ENCODE results near the gene FAM234A.
"Not testable (repeated sequence)": the region's sequence is repeated elsewhere in the genome, so short reads cannot be mapped to it uniquely, and the experiment has no call there.

Gene FAM234A

DNA sequence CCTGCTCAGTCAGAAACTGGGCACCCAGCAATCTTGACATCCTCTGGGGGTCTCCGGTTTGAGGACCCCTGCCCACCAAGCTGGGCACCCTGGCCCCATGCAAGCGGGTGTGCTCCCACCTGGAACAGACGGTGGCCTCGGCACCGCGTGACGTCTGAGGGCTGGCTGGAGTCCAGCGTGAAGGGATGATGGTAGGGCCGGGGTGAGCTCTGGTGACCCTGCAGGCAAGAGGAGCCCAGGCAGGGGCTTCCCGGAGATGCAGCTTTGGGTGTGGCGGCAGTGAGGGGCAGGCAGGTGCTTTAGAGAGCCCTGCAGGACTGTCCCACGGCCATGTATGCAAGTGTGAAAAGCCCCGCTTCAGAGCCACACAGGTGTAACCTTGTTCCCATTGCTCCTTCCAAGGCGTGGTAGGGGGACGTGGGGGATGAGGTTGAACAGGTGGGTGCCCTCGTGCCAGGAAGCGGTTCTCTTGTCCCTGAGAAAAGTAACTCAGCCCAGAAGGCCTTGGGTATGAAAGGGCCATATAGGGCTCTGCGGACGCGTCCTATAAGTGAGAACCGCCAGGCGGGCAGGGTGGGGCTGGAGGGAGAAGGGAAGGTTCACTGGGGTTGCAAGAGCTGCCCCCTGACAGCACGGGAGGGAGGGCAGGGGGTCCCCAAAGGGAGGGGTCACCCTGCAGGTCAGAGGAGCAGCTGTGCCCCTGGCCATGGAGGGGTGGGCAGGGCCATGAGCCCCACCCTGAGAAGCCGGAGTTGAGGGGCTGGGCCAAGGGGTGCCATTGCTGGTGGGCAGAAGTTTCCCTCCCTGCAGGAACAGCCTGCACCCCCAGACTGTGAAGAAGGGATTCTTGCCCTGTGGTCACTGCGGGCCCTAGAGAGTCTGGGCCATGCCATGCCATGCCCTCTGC lies 31.9 kb downstream of the FAM234A start:
- no peak for DNase-seq

DNA sequence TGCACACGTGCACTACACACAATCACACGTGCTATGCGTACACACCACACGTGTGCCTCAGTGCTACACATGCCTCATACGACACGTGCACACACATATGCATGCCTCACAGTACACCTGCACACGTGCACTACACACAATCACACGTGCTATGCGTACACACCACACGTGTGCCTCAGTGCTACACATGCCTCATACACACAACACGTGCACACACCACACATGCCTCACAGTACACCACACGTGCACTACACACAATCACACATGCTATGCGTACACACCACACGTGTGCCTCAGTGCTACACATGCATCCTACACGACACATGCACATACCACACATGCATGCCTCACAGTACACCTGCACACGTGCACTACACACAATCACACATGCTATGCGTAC lies 32.9 kb downstream of the FAM234A start:
- not testable (repeated sequence) for DNase-seq

DNA sequence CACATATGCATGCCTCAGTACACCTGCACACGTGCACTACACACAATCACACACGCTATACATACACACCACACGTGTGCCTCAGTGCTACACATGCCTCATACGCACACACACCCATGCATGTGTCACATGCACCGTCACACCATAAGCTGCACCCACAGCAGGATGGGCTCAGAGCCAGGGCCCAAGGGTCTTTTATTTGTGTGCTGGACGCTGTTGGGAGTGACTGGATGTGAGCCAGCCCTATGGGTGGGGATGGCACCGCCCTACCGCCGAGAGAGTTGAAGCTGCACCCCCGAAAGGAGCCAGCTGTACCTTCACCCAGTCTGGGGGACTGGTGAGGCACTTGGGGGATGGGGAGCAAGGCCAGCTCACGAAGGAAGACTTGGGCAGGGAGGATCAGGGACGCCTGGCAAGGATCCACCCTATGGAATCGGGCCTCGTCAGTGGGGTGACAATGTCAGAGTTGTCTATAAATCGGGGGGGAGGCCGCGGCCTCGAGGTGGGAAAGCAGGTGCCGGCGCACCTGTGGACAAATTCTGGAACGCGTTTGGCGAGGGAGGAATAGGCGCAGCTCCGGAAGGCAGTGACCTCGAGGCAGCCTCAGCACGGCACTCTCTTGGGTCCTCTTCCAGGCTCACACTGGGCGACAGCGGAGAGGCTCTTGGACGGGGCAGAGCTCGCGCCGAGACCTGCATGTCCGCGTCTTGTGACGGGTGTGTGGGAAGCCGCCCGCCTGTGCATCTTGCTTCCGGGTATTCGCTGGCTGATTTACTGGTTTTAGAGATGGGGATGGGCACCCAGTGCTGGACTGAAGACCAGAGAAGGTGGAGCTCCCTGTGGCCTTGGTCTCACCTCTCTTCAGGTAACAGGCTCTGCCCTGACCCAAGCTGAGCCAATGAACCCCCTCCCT lies 33.8 kb downstream of the FAM234A start:
- DNase-seq: no peak

DNA sequence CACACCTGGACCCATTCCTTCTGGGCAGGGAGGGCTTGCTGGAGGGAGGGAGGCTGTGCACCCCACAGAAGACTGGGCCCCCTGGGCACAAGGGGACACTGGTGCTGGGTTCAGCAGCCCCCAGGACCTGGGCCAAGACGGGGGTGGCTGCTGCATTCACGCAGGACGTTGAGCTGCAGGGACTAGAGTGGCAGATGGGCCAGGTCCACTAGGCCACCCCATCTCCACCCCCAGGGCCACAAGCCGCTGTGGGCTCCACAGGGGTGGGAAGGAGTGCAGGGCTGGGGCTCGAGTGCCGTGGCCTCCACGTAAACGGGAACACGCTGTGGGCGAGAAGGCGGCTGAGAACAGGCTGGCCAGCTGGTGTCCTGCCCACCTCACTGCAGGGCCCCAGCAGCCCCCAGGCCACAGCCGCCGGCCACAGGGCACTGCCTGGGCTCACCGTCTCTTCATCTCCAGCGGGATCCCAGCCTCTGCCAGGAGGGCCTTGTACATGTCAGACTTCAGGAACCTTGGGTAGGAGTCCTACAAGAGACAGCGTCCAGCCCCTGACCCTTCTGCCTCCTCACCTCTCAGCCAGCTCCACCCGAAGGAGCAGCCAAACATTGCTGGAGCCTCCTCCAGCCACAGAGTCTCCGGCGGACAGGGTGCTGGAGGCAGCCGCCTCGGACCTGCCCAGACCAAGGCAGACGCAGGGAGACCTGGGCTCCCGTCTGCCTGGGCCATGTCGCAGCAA lies 34.6 kb downstream of the FAM234A start:
- no peak for DNase-seq

DNA sequence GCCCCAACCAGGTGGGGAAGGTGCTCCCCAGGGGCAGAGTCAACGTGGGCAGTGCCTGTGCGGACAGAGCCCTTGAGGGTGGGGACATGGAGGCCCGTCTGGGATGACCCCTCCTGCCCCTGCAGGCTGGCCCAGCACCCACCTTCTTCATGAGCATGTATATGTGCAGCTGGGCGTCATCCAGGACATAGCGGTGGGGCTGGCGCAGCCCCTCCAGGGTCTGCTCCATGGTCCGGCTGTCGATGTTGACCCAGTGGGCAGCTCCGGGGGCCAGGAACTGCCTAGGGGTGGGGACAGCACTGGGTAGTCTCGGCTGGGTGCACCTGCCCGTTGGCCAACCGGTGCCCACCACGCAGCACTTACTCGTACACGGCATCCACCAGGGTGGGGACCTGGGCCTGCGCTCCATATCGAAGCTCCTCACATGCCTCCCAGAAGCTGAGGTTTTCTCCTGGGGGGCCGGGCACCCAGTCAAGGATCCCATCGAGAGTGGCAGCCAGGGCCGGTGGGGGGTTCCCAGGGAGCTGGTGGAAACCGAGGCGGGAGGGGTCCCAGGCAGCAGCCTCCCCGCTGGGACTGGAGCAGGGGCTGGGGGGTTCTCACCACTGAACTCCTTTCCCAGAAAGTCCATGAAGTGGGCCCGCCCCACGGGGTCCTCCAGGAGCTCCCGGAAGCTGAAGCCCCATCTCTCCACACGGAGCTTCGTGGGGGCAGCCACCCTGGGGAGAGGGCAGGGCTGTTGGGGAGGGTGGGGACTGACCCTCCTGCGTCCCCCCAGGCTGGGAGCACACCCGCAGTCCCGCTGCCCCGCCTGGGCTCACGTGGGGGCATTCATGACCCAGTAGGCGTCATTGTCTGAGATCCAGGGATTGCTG lies 36.0 kb downstream of the FAM234A start:
- no peak for DNase-seq

DNA sequence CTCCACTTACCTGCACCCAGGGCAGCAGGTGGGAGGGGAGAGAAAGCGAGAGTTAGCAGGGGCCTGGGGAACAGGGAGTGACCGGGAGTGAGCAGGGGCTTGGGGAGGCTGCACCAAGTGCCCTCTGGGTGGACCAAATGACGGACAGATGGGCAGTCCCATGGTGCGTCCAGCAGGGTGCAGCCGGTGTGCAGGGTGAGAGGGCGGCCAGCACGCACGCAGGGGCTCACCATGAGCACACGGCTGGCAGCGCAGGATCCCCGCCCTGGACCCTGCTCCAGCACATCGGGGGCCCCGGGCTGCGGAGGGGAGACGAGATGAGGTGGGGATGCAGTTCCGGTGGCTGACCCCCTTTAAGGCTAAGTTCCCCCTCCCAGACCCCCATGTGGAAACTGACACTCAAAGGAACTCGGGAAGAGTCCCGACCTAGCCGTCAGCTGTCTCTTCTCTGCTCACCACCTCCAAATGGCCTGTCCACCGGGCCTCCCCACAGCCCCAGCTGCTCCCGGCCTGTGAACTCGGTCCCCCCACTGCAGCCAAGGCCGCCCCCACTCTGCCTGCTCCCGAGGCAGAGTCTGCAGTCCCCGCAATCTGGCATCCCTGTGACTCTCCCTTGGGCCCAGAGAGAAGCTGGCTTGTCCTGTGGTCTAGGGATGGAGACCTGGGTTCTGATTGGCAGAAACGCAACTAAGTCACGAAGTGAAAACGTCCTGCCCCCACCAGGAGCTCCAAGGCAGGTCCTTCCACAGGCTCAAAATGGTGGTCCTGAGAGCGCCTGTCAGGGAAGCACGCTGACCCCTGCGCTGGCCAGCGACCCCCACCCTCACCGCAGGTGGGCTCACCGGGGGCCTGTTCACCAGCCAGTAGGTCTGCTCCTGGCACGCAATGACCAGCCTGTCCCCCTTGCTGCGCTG lies 38.3 kb downstream of the FAM234A start:
- no peak for DNase-seq

DNA sequence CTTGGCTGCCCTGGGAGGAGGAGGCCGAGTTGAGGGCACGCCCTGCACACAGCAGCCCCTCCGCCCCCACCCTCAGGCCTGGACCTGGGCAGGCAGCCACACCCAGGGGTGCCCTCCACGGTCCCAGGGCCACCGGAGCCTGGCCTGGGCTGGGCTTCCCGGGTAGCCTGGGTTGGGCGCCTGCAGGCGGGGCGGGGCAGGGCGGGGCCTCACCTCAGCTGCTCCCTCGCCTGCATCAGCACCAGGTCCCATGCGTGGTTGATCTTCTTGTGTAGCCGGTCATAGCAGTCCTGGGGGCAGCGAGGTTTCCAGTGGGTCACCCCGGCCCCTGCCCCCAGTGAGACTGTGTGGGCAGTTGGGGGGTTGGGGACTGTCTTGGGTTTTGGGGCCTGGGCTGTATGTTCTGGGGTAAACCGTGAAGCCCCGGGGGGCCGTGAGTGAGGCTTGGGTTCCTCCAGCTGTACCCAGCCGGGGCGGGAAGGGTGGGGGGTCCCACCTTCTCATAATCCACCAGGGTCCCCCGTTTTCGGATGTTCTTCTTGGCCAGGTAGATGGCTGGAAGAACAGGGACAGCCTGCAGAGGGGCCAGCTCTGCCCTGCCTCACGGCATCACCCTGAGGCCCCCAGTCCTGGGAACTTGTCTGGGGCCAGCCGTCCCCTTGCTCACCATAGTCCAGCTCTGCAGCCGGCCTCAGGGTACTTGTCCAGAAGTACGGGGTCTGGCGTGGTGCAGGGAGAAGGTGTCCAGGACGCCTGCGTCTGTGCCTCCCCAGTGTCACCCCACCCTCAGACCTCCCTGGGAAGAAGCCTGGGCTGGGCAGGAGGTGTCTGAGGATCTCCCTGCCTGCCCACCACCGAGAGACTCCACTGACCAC lies 39.2 kb downstream of the FAM234A start:
- no peak for DNase-seq

DNA sequence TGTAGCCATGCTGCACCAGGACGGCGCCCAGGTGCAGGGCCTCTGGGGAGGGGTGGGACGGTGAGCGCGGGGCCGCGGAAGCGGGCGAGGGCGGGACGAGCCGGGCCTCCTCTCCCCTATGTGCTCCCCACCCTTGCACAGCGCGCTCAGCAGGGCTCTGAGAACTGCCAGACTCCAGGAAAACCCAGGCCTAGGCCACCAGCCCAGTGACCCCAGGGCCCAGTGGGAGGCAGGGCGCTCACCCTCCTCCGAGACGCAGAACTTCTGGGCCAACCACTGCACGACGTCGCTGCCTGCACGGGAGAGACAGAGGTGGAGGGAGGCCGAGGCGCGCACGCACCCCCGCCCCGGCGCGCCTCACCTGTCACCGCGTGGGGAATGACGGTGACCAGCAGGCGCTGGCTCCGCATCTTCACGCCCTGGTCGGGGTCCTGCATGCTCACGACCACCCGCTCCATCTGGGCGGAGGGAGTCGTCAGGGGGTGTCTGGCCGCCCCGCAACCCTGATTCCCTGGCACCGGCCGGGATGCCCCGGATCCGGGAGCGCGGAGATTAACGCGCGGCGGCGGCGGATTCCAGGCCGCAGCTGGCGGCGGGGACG lies 40.5 kb downstream of the FAM234A start:
- DNase-seq: no peak

DNA sequence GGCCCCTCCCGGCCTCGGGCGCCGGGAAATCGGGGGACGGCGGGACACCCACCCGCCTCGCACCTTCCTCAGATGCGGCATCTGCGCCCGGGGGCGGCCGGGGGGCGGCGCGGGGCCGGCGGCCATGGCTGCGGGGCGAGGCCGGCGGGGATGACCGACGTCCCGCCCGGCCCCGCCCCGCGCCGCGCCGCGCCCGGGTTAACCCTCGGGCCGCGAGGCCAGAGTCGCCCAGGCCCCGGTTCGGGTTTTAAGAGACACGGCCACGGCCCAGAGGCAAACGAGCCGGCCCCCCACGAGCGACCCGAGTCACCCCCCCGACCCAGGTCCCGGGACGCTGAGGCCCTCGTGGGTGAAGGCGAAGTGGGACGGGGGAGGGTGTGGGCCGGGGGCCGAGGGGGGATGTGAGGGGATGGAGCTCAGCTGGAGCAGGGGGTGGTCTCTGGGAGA lies 41.2 kb downstream of the FAM234A start, which contains the start of gene RGS11:
TSS of gene RGS11 (minus strand) at position 159 of the 447 bp plus-strand sequence. CDS start at position 126, 33 bp downstream.
- no peak for DNase-seq

DNA sequence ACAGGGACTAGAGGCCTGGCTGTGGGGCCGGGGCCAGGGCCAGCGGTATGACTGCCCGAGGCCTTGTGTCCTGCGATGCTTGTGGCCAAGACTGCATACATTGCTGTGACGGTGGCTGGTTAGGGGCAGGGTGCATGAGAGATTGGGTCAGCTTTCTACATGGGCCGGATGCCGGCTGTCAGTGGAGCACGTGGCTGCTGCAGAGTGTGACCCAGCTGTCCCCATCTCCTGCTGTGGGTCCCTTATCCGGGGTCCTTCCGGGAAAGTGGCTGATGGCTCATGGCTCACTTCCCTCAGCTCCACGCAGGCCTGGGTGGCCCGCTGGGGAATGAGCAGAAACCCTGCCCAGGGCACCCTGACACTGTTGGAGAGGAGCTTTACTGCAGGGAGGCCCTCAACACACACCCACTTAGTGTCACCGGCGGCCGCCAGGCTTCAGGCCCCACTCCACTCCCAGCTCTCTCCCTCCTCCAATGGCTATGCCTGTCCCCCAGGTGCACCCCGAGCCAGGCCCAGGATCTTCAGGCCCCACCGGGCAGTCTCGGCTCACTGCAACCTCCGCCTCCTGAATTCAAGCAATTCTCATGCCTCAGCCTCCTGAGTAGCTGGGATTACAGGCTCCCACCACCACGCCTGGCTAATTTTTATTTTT lies 41.9 kb downstream of the FAM234A start:
- no peak for DNase-seq

DNA sequence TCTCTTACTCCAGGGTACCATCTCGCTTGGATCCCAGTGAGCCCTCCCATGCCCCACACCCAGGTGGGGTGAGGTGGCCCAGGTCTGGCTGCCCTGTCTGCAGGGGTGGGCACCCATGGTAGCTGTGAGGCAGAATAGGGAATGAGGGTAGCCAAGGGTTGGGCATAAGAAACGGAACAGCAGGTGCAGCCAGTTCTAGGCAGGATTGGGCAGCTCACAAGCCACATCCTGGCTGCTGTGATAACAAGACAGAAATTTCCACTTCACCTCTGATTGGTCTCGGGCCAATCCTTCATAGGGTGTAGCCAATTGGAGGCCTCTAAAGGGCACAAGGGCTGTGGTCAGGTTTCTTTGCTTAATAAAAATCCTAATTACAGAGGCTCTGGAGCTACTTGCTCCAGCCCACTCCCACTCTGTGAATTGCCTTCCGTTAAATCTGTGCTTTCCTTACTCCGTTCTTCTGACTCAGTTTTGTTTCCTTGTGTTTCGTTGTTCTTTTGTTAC lies 44.3 kb downstream of the FAM234A start:
- peak; percentile 54 for DNase-seq

DNA sequence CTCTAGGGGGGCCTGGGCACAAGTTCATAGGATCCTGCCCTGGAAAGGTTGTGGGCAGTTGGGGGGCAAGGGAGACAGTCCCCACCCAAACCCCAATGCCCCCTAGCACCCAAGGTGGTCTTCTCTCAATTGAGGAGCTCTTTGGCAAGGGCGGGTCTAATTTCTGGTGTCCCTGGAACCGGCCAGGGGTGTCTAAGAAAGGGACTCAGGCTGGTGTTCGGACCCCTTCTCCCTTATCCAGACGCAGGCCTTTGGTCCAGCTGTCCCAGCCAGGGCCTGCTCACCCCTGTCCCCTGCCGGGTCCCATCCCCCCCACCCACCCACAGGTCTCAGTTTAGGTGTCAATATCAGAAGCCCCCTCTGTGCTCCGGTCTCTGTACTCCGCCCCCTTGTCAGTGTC lies 44.9 kb downstream of the FAM234A start:
- DNase-seq: no peak

DNA sequence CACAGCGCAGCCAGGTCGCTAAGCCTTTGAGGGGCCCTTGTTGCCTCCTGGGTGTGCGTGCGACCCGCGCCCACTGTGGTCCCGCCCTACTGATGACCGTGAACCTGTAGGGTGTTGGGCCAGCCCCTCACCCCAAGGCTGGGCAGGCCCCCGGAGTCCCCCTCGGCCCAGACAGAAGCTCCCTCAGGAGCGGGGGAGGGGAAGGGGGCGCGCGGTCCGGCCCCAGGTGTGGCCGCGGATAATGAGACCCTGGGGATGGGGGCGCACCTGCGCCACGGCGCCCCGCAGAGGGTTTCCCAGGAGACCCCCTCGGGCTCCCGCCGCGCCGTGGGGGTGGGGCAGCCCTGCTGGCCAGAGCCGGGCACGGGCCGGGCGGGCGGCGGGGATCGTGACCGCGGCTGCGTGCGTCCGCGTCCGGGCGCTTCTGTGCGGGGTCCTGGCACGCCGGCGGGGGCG lies 45.4 kb downstream of the FAM234A start:
- DNase-seq: no peak

DNA sequence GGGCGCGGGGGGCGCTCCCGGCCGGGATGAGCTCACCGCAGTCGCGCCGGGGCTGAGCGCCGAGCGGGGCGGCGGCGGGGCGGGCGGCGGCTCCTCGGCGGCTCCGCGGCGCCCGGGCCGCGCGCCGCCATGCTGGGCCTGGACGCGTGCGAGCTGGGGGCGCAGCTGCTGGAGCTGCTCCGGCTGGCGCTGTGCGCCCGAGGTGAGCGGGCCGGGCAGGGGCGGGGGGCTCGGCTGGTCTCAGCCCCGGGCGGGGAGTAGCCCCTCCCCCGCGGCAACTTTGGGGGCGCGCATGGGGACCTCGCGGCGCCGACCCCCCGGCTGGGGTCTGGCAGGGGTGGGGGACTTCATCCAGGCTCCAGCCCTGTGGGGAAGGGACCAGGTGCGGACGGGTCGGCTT lies 45.9 kb downstream of the FAM234A start, which contains the start of gene ARHGDIG:
TSS of gene ARHGDIG (plus strand) at position 40 of the 400 bp plus-strand sequence. CDS start at position 130, 90 bp downstream.
- no peak for DNase-seq

DNA sequence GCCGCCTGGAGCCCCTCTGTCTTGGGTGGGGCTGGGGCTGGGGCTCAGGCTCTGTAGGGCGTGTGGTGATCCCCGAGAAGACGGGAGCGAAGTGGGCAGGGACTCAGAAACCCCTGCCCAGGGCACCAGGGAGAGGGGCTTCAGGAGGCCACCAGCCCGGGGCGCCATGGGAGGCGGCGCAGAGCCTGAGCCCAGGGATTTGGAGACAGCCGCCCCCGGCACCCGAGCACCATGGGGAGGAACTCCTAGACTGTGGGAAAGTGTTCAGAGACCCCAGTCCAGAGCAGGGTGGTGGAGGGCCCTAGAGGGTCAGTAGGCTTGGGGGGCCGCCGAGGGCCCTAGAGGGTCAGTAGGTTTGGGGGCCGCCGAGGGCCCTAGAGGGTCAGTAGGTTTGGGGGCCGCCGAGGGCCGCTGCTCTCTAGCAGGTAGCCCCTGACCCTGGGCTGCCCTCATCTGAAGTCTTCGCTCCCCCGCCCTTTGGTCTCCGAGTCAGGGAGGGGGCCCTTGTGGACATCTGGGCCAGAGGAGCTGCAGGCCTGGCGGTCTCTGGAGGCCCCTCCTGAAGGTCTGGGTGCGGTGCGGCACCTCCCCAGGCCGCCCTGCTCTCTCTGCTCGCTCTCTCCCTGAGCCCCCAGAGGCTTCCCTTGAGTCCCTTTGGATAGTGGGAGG lies 46.5 kb downstream of the FAM234A start:
- no peak for DNase-seq

DNA sequence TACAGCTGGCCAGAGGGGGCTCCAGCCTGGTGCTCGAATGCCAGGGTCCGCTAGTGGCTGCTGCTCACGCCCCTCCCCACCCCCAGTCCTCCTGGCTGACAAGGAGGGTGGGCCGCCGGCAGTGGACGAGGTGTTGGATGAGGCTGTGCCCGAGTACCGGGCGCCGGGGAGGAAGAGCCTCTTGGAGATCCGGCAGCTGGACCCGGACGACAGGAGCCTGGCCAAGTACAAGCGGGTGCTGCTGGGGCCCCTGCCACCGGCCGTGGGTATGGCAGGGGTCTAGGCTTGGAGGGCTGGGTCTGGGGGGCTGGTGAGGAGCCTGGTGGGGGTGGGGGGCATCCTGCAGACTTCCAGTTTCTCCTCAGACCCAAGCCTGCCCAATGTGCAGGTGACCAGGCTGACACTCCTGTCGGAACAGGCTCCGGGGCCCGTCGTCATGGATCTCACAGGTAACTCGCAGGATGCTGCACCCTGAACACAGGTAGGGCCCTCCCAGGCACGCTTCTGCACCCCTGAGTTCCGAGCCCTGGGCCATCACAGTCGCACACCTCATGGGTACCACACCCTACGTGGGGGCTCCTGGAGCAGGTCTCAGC lies 47.1 kb downstream of the FAM234A start:
- no peak for DNase-seq

DNA sequence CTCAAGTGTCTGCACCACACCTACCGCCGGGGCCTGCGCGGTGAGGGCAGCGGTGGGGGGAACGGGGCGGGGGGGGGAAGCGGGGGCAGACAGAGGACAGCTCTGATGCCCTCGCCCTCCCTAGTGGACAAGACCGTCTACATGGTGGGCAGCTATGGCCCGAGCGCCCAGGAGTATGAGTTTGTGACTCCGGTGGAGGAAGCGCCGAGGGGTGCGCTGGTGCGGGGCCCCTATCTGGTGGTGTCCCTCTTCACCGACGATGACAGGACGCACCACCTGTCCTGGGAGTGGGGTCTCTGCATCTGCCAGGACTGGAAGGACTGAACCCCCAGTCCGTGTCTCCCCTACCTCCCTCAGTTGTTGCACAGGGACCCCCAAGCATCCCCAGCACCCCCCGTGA lies 47.9 kb downstream of the FAM234A start:
- no peak for DNase-seq

All from central memory CD4-positive, alpha-beta T cell (primary cell).